H1 (cell line): ENCODE measurements around the gene CCDC24. TPM values are rescaled to one million over a fixed set of nuclear protein-coding genes. Genes with fewer than 3 reads are reported as not detected.
A peak's percentile ranks its signal among the peaks of the same experiment; 100 is the strongest.

Source experiments
- CTBP2 ChIP-seq: IDR thresholded peaks from 2 replicates; pipeline ENCODE4 v1.7.0; 2011; ENCODE audit warnings: borderline replicate concordance, mild to moderate bottlenecking, moderate library complexity, mixed read lengths, low read length; ENCODE audit not compliant: insufficient read depth, insufficient read length
- GABPA ChIP-seq: IDR thresholded peaks from 2 replicates; pipeline ENCODE4 v1.6.1; 2011; ENCODE audit warnings: mild to moderate bottlenecking, low read length, moderate library complexity, borderline replicate concordance; ENCODE audit not compliant: insufficient read depth
- NRF1 ChIP-seq: IDR thresholded peaks from 2 replicates; pipeline ENCODE4 v1.6.1; 2011; ENCODE audit warnings: mild to moderate bottlenecking, low read depth, low read length, improper control_type of control experiment
- SP1 ChIP-seq: IDR thresholded peaks from 2 replicates; pipeline ENCODE4 v1.6.1; 2011; ENCODE audit warnings: low read depth, low read length
- TAF1 ChIP-seq: IDR thresholded peaks from 2 replicates; pipeline ENCODE4 v1.6.1; 2011; ENCODE audit warnings: mild to moderate bottlenecking, low read depth, low read length
- USF2 ChIP-seq: IDR thresholded peaks from 2 replicates; pipeline ENCODE4 v1.6.1; 2011; ENCODE audit warnings: low read length, improper control_type of control experiment
- polyA plus RNA-seq, 7 experiments: library from polyadenylated mRNA; depleted of rRNA in 3 of 7; stranded (reverse) in 5 of 7; unstranded in 2 of 7; fragments of >200 nt in 5 of 7; fragments of 200-250 nt in 2 of 7; gene quantifications; 1 replicate in 5 of 7; 2 replicates in 1 of 7; 4 replicates in 1 of 7; pipeline versions ENCODE4 v1.2.1 to v1.2.3, GENCODE V29; 2011 to 2013; ENCODE audit warnings: missing spikeins in 2 of 7, mixed read lengths in 2 of 7
- total RNA-seq: library from RNA; stranded (reverse); fragmentation: NEBNext Ultra II Directional; extraction: Animal tissue kit (Norgen Biotek cat#: 25700); gene quantifications from 2 replicates; pipeline ENCODE4 v1.2.1, GENCODE V29; 2021
- TF ChIP-seq, protein P1 (sequence below): fragments of 300-600 bp; sonication (generic); IDR thresholded peaks from 2 replicates; pipeline ENCODE4 v1.7.1; 2012; ENCODE audit warnings: low read length, moderate library complexity, mild to moderate bottlenecking, inconsistent platforms; ENCODE audit not compliant: insufficient replicate concordance

CCDC24 gene
- total and polyA plus RNA-seq, 2 of the 8 experiments (the other 6 are each of a cell fraction or from before 2014, with no cell fraction given), result 11.2 to 11.4 TPM

DNA sequence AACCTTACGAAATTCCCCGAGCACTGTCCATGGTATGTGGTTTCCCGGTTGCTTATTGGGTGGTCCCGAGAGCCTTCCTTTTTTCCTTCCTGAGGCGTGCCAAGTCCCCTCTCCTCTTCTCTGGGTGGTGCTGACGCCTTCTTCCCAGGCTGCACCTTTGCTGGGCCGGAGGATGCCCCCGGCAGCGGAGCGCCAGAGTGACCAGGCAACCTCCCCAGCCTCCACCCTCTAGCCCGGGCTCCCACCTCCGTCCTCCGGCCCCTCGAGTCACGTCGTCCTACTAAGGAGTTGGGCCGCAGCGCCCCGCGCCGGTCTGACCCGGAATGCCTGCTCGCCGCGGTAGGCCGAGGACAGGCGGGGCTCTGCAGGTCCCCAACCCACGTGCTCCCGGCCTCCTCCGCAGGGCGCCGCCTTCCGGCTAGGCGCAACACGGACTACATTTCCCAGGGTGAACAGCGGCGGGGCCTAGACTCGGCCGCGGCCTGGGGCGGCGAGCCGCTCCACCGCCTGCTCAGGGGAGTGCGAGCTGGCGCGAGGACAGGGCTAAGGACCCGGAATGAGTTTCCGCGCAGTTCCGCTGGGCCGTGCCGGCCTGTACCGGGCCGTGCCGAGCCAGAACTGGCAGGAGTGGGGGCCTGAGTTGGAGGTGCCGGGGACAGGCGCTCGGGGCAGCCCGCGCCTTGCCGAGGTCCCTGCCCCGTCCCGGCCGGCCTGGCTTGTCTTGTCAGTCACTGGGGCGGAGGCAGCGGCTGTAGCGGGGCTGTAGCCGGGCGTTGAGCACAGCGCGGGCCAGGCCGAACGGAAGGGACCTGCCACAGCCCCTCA, 45.0 kb upstream of the CCDC24 start, which contains the start of gene IPO13 (continued):
- TF ChIP-seq NRF1 (no peak), CTBP2 (no peak), USF2 (peak; percentile 87), GABPA (0 out of 2 replicates have a peak, but pooled peaks have one; percentile 1), TAF1 (peak; percentile 86), SP1 (peak; percentile 9; the same call in 1 of the 2 replicates)
- TF ChIP-seq, protein P1, sequence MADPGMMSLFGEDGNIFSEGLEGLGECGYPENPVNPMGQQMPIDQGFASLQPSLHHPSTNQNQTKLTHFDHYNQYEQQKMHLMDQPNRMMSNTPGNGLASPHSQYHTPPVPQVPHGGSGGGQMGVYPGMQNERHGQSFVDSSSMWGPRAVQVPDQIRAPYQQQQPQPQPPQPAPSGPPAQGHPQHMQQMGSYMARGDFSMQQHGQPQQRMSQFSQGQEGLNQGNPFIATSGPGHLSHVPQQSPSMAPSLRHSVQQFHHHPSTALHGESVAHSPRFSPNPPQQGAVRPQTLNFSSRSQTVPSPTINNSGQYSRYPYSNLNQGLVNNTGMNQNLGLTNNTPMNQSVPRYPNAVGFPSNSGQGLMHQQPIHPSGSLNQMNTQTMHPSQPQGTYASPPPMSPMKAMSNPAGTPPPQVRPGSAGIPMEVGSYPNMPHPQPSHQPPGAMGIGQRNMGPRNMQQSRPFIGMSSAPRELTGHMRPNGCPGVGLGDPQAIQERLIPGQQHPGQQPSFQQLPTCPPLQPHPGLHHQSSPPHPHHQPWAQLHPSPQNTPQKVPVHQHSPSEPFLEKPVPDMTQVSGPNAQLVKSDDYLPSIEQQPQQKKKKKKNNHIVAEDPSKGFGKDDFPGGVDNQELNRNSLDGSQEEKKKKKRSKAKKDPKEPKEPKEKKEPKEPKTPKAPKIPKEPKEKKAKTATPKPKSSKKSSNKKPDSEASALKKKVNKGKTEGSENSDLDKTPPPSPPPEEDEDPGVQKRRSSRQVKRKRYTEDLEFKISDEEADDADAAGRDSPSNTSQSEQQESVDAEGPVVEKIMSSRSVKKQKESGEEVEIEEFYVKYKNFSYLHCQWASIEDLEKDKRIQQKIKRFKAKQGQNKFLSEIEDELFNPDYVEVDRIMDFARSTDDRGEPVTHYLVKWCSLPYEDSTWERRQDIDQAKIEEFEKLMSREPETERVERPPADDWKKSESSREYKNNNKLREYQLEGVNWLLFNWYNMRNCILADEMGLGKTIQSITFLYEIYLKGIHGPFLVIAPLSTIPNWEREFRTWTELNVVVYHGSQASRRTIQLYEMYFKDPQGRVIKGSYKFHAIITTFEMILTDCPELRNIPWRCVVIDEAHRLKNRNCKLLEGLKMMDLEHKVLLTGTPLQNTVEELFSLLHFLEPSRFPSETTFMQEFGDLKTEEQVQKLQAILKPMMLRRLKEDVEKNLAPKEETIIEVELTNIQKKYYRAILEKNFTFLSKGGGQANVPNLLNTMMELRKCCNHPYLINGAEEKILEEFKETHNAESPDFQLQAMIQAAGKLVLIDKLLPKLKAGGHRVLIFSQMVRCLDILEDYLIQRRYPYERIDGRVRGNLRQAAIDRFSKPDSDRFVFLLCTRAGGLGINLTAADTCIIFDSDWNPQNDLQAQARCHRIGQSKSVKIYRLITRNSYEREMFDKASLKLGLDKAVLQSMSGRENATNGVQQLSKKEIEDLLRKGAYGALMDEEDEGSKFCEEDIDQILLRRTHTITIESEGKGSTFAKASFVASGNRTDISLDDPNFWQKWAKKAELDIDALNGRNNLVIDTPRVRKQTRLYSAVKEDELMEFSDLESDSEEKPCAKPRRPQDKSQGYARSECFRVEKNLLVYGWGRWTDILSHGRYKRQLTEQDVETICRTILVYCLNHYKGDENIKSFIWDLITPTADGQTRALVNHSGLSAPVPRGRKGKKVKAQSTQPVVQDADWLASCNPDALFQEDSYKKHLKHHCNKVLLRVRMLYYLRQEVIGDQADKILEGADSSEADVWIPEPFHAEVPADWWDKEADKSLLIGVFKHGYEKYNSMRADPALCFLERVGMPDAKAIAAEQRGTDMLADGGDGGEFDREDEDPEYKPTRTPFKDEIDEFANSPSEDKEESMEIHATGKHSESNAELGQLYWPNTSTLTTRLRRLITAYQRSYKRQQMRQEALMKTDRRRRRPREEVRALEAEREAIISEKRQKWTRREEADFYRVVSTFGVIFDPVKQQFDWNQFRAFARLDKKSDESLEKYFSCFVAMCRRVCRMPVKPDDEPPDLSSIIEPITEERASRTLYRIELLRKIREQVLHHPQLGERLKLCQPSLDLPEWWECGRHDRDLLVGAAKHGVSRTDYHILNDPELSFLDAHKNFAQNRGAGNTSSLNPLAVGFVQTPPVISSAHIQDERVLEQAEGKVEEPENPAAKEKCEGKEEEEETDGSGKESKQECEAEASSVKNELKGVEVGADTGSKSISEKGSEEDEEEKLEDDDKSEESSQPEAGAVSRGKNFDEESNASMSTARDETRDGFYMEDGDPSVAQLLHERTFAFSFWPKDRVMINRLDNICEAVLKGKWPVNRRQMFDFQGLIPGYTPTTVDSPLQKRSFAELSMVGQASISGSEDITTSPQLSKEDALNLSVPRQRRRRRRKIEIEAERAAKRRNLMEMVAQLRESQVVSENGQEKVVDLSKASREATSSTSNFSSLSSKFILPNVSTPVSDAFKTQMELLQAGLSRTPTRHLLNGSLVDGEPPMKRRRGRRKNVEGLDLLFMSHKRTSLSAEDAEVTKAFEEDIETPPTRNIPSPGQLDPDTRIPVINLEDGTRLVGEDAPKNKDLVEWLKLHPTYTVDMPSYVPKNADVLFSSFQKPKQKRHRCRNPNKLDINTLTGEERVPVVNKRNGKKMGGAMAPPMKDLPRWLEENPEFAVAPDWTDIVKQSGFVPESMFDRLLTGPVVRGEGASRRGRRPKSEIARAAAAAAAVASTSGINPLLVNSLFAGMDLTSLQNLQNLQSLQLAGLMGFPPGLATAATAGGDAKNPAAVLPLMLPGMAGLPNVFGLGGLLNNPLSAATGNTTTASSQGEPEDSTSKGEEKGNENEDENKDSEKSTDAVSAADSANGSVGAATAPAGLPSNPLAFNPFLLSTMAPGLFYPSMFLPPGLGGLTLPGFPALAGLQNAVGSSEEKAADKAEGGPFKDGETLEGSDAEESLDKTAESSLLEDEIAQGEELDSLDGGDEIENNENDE, result no peak
